Measurements from ENCODE around the gene CDCA5.

CDCA5 gene

GRCh38 chr11:65130631-65131416 lies 47.0 kb upstream of the CDCA5 start:
- no peak for DNase-seq (ENCODE audit: low spot score)
- ChIA-PET CTCF (no interaction called here), POLR2A (ENCODE audit: low non-redundant PET) (interaction anchor here (0.6 to 2.7 kb wide), 2 partner anchors 9 to 51 kb away, joined by 3 to 9 read pairs; partner anchors contain the start of genes CAPN1, FAU and MRPL49)
- no peak for TF ChIP-seq CTCF (conservative IDR thresholded peaks at IDR 0.05; ENCODE audit: low read depth)
- peak overlapping the region; percentile 32; the same call in 1 of the 2 replicates for H3K27ac ChIP-seq

DNA sequence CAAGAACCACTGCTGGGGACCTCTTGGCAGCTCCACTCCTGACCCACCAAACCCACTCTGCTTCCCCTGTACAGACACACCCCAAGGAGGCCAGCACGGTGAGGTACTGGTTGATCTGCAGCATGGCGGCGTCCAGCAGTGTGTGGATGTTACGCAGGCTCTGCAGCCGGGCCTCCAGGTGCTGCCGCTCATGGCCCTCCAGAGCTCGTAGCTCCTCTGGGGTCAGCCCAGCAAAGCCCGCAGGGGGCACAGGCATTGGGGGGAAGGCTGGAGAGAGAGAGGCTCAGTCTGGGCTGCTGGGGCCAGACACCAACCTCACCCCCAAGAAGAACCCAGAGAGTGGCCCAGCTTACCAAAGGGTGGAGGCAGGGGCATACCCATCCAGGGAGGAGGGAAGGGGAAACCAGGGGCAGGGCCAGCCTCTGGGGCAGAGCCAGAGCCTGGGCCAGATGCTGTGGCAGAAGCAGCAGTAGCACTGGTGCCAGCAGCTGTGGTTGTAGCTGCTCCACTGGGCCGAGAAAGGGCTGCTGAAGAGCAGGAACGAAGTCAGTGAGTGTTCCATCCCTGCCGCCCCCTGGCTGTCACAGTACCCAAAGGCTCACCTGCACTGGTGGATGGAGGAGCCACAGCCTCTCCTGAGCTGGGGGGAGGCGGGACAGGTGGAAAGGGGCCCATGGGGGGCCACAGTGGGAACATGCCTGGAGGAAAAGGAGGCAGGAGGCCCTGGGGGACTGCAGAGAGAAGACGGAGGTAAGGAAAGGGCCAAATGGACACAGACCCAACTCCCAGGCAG lies 46.0 kb upstream of the CDCA5 start:
- ChIA-PET CTCF (no interaction called here), POLR2A (ENCODE audit: low non-redundant PET) (interaction anchor here (0.8 to 2.7 kb wide), 2 partner anchors 8 to 51 kb away, joined by 3 to 9 read pairs; partner anchors contain the start of genes FAU and MRPL49)
- peak overlapping the region; percentile 32 for H3K27ac ChIP-seq
- DNase-seq (ENCODE audit: low spot score): no peak
- TF ChIP-seq CTCF (conservative IDR thresholded peaks at IDR 0.05; ENCODE audit: low read depth): no peak

GRCh38 chr11:65128182-65129145 lies 44.6 kb upstream of the CDCA5 start:
- ChIA-PET POLR2A (ENCODE audit: low non-redundant PET) (interaction anchor here (0.6 kb wide), 1 partner anchor 59 kb away, joined by 4 read pairs; no protein-coding TSS in a partner anchor), CTCF (interaction anchor here (1.2 kb wide), 1 partner anchor 11 kb away, joined by 6 read pairs; the partner anchor contains the start of gene ZNHIT2)
- DNase-seq (ENCODE audit: low spot score): no peak
- peak overlapping the region; percentile 43 for H3K27ac ChIP-seq
- no peak for TF ChIP-seq CTCF (conservative IDR thresholded peaks at IDR 0.05; ENCODE audit: low read depth)

DNA sequence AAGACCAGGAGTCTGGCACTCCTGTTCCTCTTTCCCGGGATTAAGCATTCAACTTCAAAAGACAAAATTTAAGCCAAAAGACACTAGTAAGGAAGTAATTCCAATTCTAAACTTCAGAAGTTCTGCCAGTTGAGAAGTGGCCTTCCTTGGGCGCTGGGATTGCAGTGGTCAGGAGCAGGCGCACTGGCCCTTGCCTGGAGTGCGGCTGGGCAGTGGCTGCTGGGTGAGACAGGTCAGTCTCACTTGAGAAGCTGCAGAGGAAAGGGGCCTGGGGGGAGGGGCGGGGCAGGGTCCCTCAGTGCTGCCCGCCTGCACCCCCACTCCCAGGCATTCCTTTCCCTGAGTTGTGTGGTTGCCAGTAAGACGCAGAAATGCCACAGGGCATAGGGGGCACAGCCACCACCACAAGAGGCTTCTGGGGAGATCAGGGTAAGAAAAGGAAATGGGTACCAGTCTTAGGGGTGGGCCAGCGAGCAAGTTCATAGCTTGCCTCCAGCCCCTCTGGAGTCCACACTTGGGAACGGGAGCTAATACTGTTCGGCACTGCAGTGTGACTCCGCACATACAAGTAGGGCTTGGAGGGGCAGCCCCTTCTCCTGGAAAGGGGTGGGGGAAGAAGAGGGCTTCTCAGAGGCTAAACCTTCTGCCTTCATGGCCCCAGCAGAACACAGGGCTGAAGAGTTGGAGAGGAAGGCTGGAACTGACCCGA lies 43.8 kb upstream of the CDCA5 start:
- no peak for DNase-seq (ENCODE audit: low spot score)
- peak overlapping the region; percentile 43 for H3K27ac ChIP-seq
- POLR2A ChIA-PET (ENCODE audit: low non-redundant PET): no interaction called here
- CTCF ChIA-PET: interaction anchor here (0.6 kb wide), 1 partner anchor 334 kb away, joined by 3 read pairs; no protein-coding TSS in a partner anchor
- TF ChIP-seq CTCF (conservative IDR thresholded peaks at IDR 0.05; ENCODE audit: low read depth): no peak

- peak overlapping the region; percentile 51 for H3K27ac ChIP-seq
- POLR2A ChIA-PET (ENCODE audit: low non-redundant PET): interaction anchor here (0.9 kb wide), 1 partner anchor 15 kb away, joined by 3 read pairs; the partner anchor contains the start of gene TM7SF2
- no peak for TF ChIP-seq CTCF (conservative IDR thresholded peaks at IDR 0.05; ENCODE audit: low read depth)
Measured at GRCh38 chr11:65126624-65127274, 42.9 kb upstream of the CDCA5 start.

More at GRCh38 chr11:65126624-65127274, 42.9 kb upstream of the CDCA5 start:
- no peak for DNase-seq (ENCODE audit: low spot score)
- CTCF ChIA-PET: interaction anchor here (0.6 kb wide), 1 partner anchor 333 kb away, joined by 3 read pairs; no protein-coding TSS in a partner anchor
